Fibroblast of pulmonary artery (primary cell): Measurements from ENCODE around the gene DEFB129.

ENCODE experiments used
- DNase-seq: peaks from one replicate; pipeline ENCODE4 v3.0.0-alpha.2; 2010; ENCODE audit warnings: low read depth
- H3K4me3 ChIP-seq: replicated peaks from 2 replicates; pipeline ENCODE4 v1.5.1; 2011; ENCODE audit warnings: low read depth, mild to moderate bottlenecking, control low read depth, low read length, moderate library complexity
- TF ChIP-seq, protein P1 (sequence below): IDR thresholded peaks from 2 replicates; pipeline ENCODE4 v1.5.1; 2011; ENCODE audit warnings: mild to moderate bottlenecking, control low read depth, low read length, inconsistent platforms; ENCODE audit errors: missing control alignments

DEFB129 gene

DNA sequence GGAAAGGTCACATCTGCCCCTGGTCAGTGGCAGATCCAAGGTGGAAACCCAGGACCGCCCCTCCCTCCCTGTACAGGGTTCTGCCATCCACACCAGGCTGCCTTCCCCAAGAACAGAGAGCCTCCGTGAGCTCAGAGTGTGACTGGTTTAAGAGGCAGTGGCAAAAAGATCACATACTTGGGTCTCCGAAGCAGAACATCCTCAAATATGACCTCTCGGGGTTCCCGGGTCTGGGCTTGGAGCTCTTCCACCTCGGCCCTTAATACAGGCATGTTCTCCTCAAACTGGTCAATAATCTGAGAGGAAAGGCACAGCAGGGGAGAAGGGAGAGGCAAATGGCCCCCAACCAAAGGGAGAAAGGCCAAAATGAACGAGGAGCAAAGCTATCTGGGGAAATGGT, 48.7 kb downstream of the DEFB129 start:
- TF ChIP-seq, protein P1, sequence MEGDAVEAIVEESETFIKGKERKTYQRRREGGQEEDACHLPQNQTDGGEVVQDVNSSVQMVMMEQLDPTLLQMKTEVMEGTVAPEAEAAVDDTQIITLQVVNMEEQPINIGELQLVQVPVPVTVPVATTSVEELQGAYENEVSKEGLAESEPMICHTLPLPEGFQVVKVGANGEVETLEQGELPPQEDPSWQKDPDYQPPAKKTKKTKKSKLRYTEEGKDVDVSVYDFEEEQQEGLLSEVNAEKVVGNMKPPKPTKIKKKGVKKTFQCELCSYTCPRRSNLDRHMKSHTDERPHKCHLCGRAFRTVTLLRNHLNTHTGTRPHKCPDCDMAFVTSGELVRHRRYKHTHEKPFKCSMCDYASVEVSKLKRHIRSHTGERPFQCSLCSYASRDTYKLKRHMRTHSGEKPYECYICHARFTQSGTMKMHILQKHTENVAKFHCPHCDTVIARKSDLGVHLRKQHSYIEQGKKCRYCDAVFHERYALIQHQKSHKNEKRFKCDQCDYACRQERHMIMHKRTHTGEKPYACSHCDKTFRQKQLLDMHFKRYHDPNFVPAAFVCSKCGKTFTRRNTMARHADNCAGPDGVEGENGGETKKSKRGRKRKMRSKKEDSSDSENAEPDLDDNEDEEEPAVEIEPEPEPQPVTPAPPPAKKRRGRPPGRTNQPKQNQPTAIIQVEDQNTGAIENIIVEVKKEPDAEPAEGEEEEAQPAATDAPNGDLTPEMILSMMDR: no peak
- no peak for DNase-seq
- H3K4me3 ChIP-seq: no peak overlapping the region

DNA sequence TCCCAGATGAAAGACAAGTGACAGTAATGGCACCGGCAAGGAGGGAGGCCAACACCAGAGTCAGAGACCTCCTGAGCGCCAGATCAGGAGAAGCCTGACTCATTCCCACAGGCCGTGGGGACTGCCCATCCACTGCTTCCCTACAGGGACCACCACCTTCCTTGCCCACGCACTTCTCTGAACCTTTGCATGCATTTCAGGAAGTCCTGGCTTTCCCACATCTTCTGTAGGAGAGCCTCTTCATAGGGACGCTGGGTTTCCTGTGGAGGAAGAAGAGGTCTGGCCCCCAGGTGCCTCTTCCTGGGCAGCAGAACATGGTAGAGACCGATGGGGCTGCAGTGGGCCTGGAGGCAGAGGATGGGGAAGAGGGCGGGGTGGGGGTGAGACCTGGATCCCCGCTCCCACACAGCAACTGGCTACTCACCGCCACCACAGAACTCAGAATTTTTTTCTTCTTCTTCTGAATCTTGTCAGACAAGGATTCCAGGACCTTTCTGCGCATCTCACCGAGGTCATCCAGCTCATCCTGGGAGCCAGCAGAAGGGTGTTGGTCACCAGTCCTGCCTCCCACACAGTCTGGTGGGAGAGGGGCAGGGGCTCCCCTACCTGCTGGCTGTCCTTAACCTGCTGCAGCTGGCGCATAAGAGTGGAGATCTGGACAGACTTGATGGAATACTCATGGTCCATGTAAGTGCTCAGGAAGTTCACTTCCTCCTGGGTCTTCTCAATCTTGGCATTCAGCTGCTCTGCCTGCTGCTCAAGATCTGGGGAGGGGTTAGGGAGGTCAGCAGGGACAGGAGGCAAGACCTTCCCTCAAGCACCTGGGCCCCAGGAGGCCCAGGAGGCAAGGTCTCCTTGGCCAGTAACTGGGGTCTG, 49.8 kb downstream of the DEFB129 start:
- TF ChIP-seq, protein P1: no peak
- no peak overlapping the region for H3K4me3 ChIP-seq

DNA sequence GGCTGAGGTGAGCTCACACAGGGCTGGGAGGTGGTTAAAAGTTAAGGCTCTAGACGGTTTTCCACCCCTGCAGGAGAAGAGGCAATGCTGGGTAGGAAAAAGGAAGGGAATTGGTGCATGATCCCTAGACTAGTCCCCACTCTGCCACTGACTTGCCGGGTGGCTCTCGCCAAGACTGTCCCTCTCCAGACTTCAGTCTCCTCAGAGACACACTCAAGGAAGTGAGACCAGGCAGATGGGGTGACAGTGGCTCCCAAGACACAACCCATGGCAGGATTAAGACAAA, 50.4 kb downstream of the DEFB129 start:
- DNase-seq: no peak
- H3K4me3 ChIP-seq: no peak overlapping the region
- TF ChIP-seq, protein P1: no peak

More for the DNA sequence above, 49.8 kb downstream of the DEFB129 start:
- no peak for DNase-seq

DNA sequence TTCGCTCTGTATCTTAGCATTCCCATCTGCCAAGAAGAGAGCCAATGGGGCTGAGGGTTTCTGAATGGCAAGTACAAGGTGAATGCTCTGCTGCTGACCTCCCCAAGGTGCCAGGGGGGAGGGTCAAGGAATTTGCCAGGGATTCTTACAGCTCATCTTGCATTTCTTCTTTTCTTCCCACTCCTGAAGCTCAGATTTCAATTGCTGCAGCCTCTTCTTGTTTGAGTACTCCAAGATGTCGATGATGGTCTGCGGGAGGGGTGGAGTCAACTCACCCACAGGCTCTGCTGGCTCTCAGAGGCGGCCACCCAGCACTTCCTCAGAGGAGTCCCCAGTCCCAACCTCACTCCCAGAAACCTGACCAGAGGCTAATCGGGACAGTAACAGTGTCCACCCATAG, 51.1 kb downstream of the DEFB129 start:
- no peak overlapping the region for H3K4me3 ChIP-seq
- DNase-seq: no peak
- TF ChIP-seq, protein P1: no peak

DNA sequence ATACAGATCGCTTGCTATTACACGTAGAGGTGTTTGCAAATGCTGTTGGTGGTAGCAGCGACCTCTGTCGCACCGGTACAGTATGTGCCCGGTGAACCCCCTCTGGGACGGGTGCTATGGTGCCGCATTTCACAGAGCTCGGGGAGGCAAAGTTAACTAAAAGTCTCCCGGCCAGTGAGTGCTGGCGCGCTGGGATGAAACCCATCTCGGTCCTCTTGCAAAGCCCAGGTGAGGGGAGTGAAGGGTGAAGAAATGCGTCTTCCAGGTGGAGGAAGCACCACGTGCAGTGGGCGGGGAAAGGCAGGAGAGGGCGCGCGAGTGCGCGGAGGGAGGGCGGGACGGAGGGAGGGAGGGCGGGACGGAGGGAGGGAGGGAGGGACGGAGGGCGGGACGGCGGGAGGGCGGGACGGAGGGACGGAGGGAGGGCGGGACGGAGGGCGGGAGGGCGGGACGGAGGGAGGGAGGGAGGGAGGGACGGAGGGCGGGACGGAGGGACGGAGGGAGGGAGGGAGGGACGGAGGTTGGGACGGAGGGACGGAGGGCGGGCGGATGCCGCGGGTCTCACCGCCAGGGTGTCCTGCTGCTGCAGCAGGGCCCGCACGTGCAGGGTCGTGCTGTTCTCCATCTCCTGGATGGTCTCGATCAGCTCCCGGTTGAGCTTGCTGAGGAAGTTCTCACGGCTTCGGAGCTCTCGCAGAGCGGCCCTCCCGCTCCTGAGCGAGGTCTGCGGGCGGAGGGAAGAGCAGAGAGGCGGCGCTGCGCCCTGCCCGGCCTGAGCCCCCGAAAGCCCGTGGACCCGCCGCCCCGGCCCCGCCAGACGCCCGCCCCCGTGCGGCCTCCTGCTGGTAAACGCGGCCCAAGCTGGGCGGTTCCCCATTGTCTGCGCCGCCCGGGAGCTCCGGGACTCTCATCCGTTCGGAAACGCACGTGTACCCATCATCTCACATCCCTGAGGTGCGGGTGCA, 51.8 kb downstream of the DEFB129 start:
- peak overlapping the region; percentile 33 for H3K4me3 ChIP-seq
- TF ChIP-seq, protein P1: no peak
- peak; percentile 54 for DNase-seq
